Naive thymus-derived CD4-positive, alpha-beta T cell (primary cell): Measurements from ENCODE around the gene SEC24B. TPM values are rescaled to one million over a fixed set of nuclear protein-coding genes. Genes with fewer than 3 reads are reported as not detected.
"Not testable (repeated sequence)": the region's sequence is repeated elsewhere in the genome, so short reads cannot be mapped to it uniquely, and the experiment has no call there.

ENCODE experiments used
- ATAC-seq: fragments of 150-1000 bp; cut with Tn5 transposase; 2 replicates; pipeline ENCODE4 v1.10.0; 2021; ENCODE audit warnings: mild to moderate bottlenecking, moderate library complexity
- CTCF ChIA-PET: fragments of 350-600 bp; sonication (Branson Sonifier 250); formaldehyde crosslinking; loops from one replicate; lab custom pipeline; 2021; ENCODE audit warnings: antibody characterized with exemption; lab: Charles Lee
- POLR2A ChIA-PET: fragments of 350-600 bp; sonication (Branson Sonifier 250); formaldehyde crosslinking; loops from one replicate; lab custom pipeline; 2021; ENCODE audit warnings: antibody characterized with exemption, inconsistent platforms; lab: Charles Lee
- DNase-seq, 9 donors: peaks; one replicate each; pipeline versions ENCODE4 v3.0.0 to v3.0.0-alpha.2; 2020 to 2022; ENCODE audit warnings: mixed read lengths in 1 of 9
- H3K27ac ChIP-seq: one replicate; pipeline ENCODE4 v1.7.0; 2013; ENCODE audit warnings: mild to moderate bottlenecking, low read depth, low read length, moderate library complexity
- H3K27me3 ChIP-seq, 2 donors: one replicate each; pipeline ENCODE4 v1.7.0; 2013; ENCODE audit warnings: low read length in 2 of 2, mild to moderate bottlenecking in 2 of 2, moderate library complexity in 2 of 2; ENCODE audit not compliant: control insufficient read depth in 2 of 2, insufficient read depth in 2 of 2
- H3K36me3 ChIP-seq, 3 experiments: 1 replicate in 2 of 3; 2 replicates in 1 of 3; pipeline ENCODE4 v1.7.0; 2013; ENCODE audit warnings: low read length in 3 of 3, mild to moderate bottlenecking in 3 of 3, moderate library complexity in 1 of 3; ENCODE audit not compliant: insufficient read depth in 3 of 3, control insufficient read depth in 2 of 3
- H3K4me1 ChIP-seq, 2 donors: one replicate each; pipeline ENCODE4 v1.7.0; 2013; ENCODE audit warnings: low read length in 2 of 2, mild to moderate bottlenecking in 2 of 2, moderate library complexity in 1 of 2; ENCODE audit not compliant: control insufficient read depth in 2 of 2, insufficient read depth in 2 of 2
- H3K4me3 ChIP-seq: 2 replicates; pipeline ENCODE4 v1.7.0; 2013; ENCODE audit warnings: mild to moderate bottlenecking, low read length
- H3K9me3 ChIP-seq, 3 experiments: 1 replicate in 2 of 3; 2 replicates in 1 of 3; pipeline ENCODE4 v1.7.0; 2013; ENCODE audit warnings: low read length in 3 of 3; ENCODE audit not compliant: control insufficient read depth in 2 of 3
- H3K27ac Mint-ChIP-seq, 9 donors: one replicate each; pipeline ENCODE4 v1.8.0; 2020 to 2022; ENCODE audit warnings: mixed read lengths in 9 of 9, mild to moderate bottlenecking in 8 of 9, moderate library complexity in 5 of 9, inconsistent platforms in 2 of 9
- H3K27me3 Mint-ChIP-seq, 5 donors: one replicate each; pipeline ENCODE4 v1.8.0; 2021 to 2022; ENCODE audit warnings: mixed read lengths in 5 of 5, mild to moderate bottlenecking in 1 of 5
- H3K36me3 Mint-ChIP-seq, 5 donors: one replicate each; pipeline ENCODE4 v1.8.0; 2020 to 2022; ENCODE audit warnings: mixed read lengths in 5 of 5, mild to moderate bottlenecking in 3 of 5, inconsistent platforms in 1 of 5
- H3K4me1 Mint-ChIP-seq, 7 donors: one replicate each; pipeline ENCODE4 v1.8.0; 2020 to 2022; ENCODE audit warnings: mixed read lengths in 7 of 7, mild to moderate bottlenecking in 3 of 7, inconsistent platforms in 1 of 7
- H3K4me3 Mint-ChIP-seq, 10 donors: one replicate each; pipeline ENCODE4 v1.8.0; 2020 to 2022; ENCODE audit warnings: mild to moderate bottlenecking in 10 of 10, mixed read lengths in 10 of 10, moderate library complexity in 6 of 10, inconsistent platforms in 2 of 10
- H3K9me3 Mint-ChIP-seq, 11 donors: one replicate each; pipeline ENCODE4 v1.8.0; 2020 to 2022; ENCODE audit warnings: mixed read lengths in 11 of 11, mild to moderate bottlenecking in 4 of 11, inconsistent platforms in 1 of 11, moderate library complexity in 1 of 11
- intact Hi-C, 2 donors: fragments of 100-400 bp; cut with micrococcal nuclease; formaldehyde crosslinking; loops; one replicate each; pipeline ENCODE4 v1.15.1; 2023
- polyA plus RNA-seq, 2 donors: library from polyadenylated mRNA; unstranded; fragments of 300-500 nt; fragmentation: Illumina TruSeq; gene quantifications; one replicate each; pipeline ENCODE4 v1.2.3, GENCODE V29; 2021
- total RNA-seq, 6 experiments: library from RNA in 5 of 6; stranded (reverse) in 5 of 6; gene quantifications; 1 replicate in 5 of 6; 2 replicates in 1 of 6; pipeline ENCODE4 v1.2.3 and lab custom pipeline; 2021 to 2026

SEC24B gene
- total and polyA plus RNA-seq, 7 experiments from 2014 or later, result 14.5 to 41.8 (median 33.2) TPM

- DNase-seq, result no peak
- ATAC-seq, result peak; percentile 28
- H3K27me3 ChIP-seq, result no peaks in the 10 kb centered on the region
- ChIA-PET CTCF (interaction anchor here (0.6 to 2.5 kb wide), 7 partner anchors 8 to 1556 kb away, joined by 3 to 14 read pairs (median 3); partner anchors contain the start of gene MCUB), POLR2A (interaction anchor here (1.3 to 2.8 kb wide), 4 partner anchors 14 to 75 kb away, joined by 3 to 23 read pairs (median 8); partner anchors contain the start of gene MCUB)
- Mint-ChIP-seq H3K4me1 (peaks cover 41 to 87% (median 77%) of the 10 kb centered on the region in 7 donors), H3K9me3 (peaks cover 0 to 9% (median 0%) of the 10 kb centered on the region in 11 donors), H3K36me3 (peaks cover 3 to 38% (median 35%) of the 10 kb centered on the region in 5 donors), H3K27me3 (no peaks in the 10 kb centered on the region), H3K27ac (peak overlapping the region in 8 of 9 donors; percentile 26 to 89 (median 75)), H3K4me3 (peak overlapping the region; percentile 42 to 83 (median 70))
- H3K27ac ChIP-seq, result no peak overlapping the region
- intact Hi-C loops, result loop anchor here (1.0 kb wide), 4 partner anchors 8 to 142 kb away; partner anchors contain the start of gene SEC24B (in 1 of the 2)
- no peaks in the 10 kb centered on the region for H3K9me3 ChIP-seq
- H3K36me3 ChIP-seq, result peaks cover 0 to 6% (median 0%) of the 10 kb centered on the region in 3 experiments
- peak overlapping the region; percentile 17 for H3K4me3 ChIP-seq
- peaks cover 30 to 31% of the 10 kb centered on the region in 2 donors for H3K4me1 ChIP-seq
These were observed 141.6 kb downstream of the SEC24B start for GRCh38 chr4:109574931-109575804.

GRCh38 chr4:109576462-109576861 lies 142.8 kb downstream of the SEC24B start:
- peaks cover 0 to 10% (median 5%) of the 10 kb centered on the region in 11 donors for H3K9me3 Mint-ChIP-seq
- H3K4me3 Mint-ChIP-seq, result peak overlapping the region in 6 of 10 donors; percentile 1 to 47 (median 32)
- no peaks in the 10 kb centered on the region for H3K27me3 Mint-ChIP-seq
- peak overlapping the region in 7 of 9 donors; percentile 25 to 85 (median 59) for H3K27ac Mint-ChIP-seq
- Histone ChIP-seq H3K27me3 (no peaks in the 10 kb centered on the region), H3K4me1 (peaks cover 23 to 28% of the 10 kb centered on the region in 2 donors), H3K36me3 (peaks cover 0 to 6% (median 0%) of the 10 kb centered on the region in 3 experiments), H3K9me3 (no peaks in the 10 kb centered on the region), H3K27ac (no peak overlapping the region), H3K4me3 (no peak overlapping the region)
- H3K36me3 Mint-ChIP-seq, result peaks cover 3 to 41% (median 36%) of the 10 kb centered on the region in 5 donors
- ATAC-seq (peak; percentile 36), DNase-seq (no peak)
- intact Hi-C loops, result no loop called here
- peaks cover 42 to 82% (median 73%) of the 10 kb centered on the region in 7 donors for H3K4me1 Mint-ChIP-seq
- ChIA-PET POLR2A (no interaction called here), CTCF (no interaction called here)

GRCh38 chr4:109578846-109579245 lies 145.2 kb downstream of the SEC24B start:
- DNase-seq (no peak), ATAC-seq (no peak)
- intact Hi-C loops, result no loop called here
- H3K27me3 ChIP-seq, result no peaks in the 10 kb centered on the region
- Mint-ChIP-seq H3K4me1 (peaks cover 41 to 78% (median 69%) of the 10 kb centered on the region in 7 donors), H3K9me3 (peaks cover 0 to 20% (median 9%) of the 10 kb centered on the region in 11 donors), H3K36me3 (peaks cover 3 to 52% (median 37%) of the 10 kb centered on the region in 5 donors), H3K4me3 (peak overlapping the region in 7 of 10 donors; percentile 27 to 72 (median 61)), H3K27ac (peak overlapping the region in 7 of 9 donors; percentile 54 to 87 (median 81)), H3K27me3 (no peaks in the 10 kb centered on the region)
- no peak overlapping the region for H3K27ac ChIP-seq
- ChIA-PET POLR2A (interaction anchor here (0.7 to 1.0 kb wide), 2 partner anchors 13 to 106 kb away, joined by 3 to 6 read pairs; no protein-coding TSS in a partner anchor), CTCF (no interaction called here)
- H3K4me1 ChIP-seq, result peaks cover 16 to 24% of the 10 kb centered on the region in 2 donors
- H3K36me3 ChIP-seq, result peaks cover 0 to 6% (median 0%) of the 10 kb centered on the region in 3 experiments
- H3K9me3 ChIP-seq, result no peaks in the 10 kb centered on the region
- no peak overlapping the region for H3K4me3 ChIP-seq

GRCh38 chr4:109579997-109580396 lies 146.4 kb downstream of the SEC24B start:
- peak overlapping the region in 1 of 10 donors; percentile 29 for H3K4me3 Mint-ChIP-seq
- H3K27me3 ChIP-seq, H3K36me3 ChIP-seq, intact Hi-C loops, H3K4me3 ChIP-seq, H3K9me3 ChIP-seq, H3K27me3 Mint-ChIP-seq, H3K27ac ChIP-seq, POLR2A ChIA-PET, ATAC-seq, CTCF ChIA-PET, DNase-seq: not testable (repeated sequence)
- peaks cover 3 to 61% (median 39%) of the 10 kb centered on the region in 5 donors for H3K36me3 Mint-ChIP-seq
- peaks cover 10 to 13% of the 10 kb centered on the region in 2 donors for H3K4me1 ChIP-seq
- H3K4me1 Mint-ChIP-seq, result peaks cover 44 to 78% (median 69%) of the 10 kb centered on the region in 7 donors
- H3K9me3 Mint-ChIP-seq, result peaks cover 0 to 20% (median 9%) of the 10 kb centered on the region in 11 donors
- peak overlapping the region in 1 of 9 donors; percentile 62 for H3K27ac Mint-ChIP-seq

GRCh38 chr4:109588176-109588575 lies 154.6 kb downstream of the SEC24B start:
- DNase-seq (peak in 7 of 9 donors; percentile 11 to 36 (median 24)), ATAC-seq (peak; percentile 61)
- no peaks in the 10 kb centered on the region for H3K27me3 Mint-ChIP-seq
- no peaks in the 10 kb centered on the region for H3K36me3 ChIP-seq
- peak overlapping the region; percentile 34 to 91 (median 75) for H3K27ac Mint-ChIP-seq
- H3K9me3 ChIP-seq, result no peaks in the 10 kb centered on the region
- H3K9me3 Mint-ChIP-seq, result peaks cover 0 to 7% (median 0%) of the 10 kb centered on the region in 11 donors
- intact Hi-C loops, result no loop called here
- peaks cover 10 to 33% of the 10 kb centered on the region in 2 donors for H3K4me1 ChIP-seq
- H3K36me3 Mint-ChIP-seq, result peaks cover 5 to 30% (median 11%) of the 10 kb centered on the region in 5 donors
- H3K4me3 Mint-ChIP-seq, result peak overlapping the region in 9 of 10 donors; percentile 13 to 73 (median 54)
- CTCF ChIA-PET, result interaction anchor here (1.0 to 2.8 kb wide), 3 partner anchors 13 to 54 kb away, joined by 3 to 8 read pairs (median 3); no protein-coding TSS in a partner anchor
- no peak overlapping the region for H3K4me3 ChIP-seq
- no peaks in the 10 kb centered on the region for H3K27me3 ChIP-seq
- peak overlapping the region; percentile 42 for H3K27ac ChIP-seq
- POLR2A ChIA-PET, result interaction anchor here (0.6 to 2.4 kb wide), 6 partner anchors 15 to 79 kb away, joined by 3 to 8 read pairs (median 4); partner anchors contain the start of gene MCUB
- H3K4me1 Mint-ChIP-seq, result peaks cover 48 to 100% (median 79%) of the 10 kb centered on the region in 7 donors

- peaks cover 0 to 6% (median 0%) of the 10 kb centered on the region in 11 donors for H3K9me3 Mint-ChIP-seq
- H3K27me3 ChIP-seq, result no peaks in the 10 kb centered on the region
- peak overlapping the region in 8 of 9 donors; percentile 34 to 91 (median 76) for H3K27ac Mint-ChIP-seq
- ChIA-PET POLR2A (interaction anchor here (1.0 to 1.9 kb wide), 3 partner anchors 10 to 34 kb away, joined by 3 to 6 read pairs (median 4); no protein-coding TSS in a partner anchor), CTCF (interaction anchor here (2.8 kb wide), 1 partner anchor 14 kb away, joined by 8 read pairs; no protein-coding TSS in a partner anchor)
- H3K4me3 Mint-ChIP-seq, result peak overlapping the region in 9 of 10 donors; percentile 10 to 73 (median 54)
- DNase-seq (no peak), ATAC-seq (no peak)
- H3K36me3 Mint-ChIP-seq, result peaks cover 0 to 22% (median 6%) of the 10 kb centered on the region in 5 donors
- no peak overlapping the region for H3K4me3 ChIP-seq
- H3K36me3 ChIP-seq, result no peaks in the 10 kb centered on the region
- no peaks in the 10 kb centered on the region for H3K27me3 Mint-ChIP-seq
- intact Hi-C loops, result no loop called here
- peaks cover 10 to 37% of the 10 kb centered on the region in 2 donors for H3K4me1 ChIP-seq
- H3K9me3 ChIP-seq, result no peaks in the 10 kb centered on the region
- peaks cover 46 to 100% (median 74%) of the 10 kb centered on the region in 7 donors for H3K4me1 Mint-ChIP-seq
- peak overlapping the region; percentile 46 for H3K27ac ChIP-seq
These were observed 155.5 kb downstream of the SEC24B start for GRCh38 chr4:109589119-109589518.
